WI38 (cell line): ENCODE data around the gene RBP5.
A peak's percentile ranks its signal among the peaks of the same experiment; 100 is the strongest.

Experiments
- H3K4me3 ChIP-seq: 2 replicates; pipeline ENCODE4 v1.5.1; 2011; ENCODE audit warnings: low read depth, mild to moderate bottlenecking, control low read depth, low read length
- TF ChIP-seq, protein P1 (sequence below): IDR thresholded peaks from 2 replicates; pipeline ENCODE4 v1.5.1; 2012; ENCODE audit warnings: low read depth, mild to moderate bottlenecking, control low read depth, low read length

Gene RBP5

DNA sequence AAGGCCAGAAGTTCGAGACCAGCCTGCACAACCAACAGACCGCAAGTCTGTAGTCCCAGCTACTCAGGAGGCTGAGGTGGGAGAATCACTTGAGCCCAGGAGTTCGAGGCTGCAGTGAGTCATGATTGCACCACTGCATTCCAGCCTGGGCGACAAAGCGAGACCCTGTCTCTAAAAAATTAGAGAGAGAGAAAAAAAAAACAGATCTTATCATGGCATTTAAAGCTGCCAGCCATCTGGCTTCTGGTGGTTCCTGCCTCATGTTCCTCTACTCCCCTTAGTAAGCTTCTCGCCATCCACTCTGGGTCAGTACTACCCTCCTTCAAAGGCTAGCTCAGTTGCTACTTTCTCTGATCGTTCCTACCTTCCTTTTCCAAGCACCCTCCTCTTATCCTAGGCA is 17.5 kb upstream of the RBP5 start:
- TF ChIP-seq, protein P1, sequence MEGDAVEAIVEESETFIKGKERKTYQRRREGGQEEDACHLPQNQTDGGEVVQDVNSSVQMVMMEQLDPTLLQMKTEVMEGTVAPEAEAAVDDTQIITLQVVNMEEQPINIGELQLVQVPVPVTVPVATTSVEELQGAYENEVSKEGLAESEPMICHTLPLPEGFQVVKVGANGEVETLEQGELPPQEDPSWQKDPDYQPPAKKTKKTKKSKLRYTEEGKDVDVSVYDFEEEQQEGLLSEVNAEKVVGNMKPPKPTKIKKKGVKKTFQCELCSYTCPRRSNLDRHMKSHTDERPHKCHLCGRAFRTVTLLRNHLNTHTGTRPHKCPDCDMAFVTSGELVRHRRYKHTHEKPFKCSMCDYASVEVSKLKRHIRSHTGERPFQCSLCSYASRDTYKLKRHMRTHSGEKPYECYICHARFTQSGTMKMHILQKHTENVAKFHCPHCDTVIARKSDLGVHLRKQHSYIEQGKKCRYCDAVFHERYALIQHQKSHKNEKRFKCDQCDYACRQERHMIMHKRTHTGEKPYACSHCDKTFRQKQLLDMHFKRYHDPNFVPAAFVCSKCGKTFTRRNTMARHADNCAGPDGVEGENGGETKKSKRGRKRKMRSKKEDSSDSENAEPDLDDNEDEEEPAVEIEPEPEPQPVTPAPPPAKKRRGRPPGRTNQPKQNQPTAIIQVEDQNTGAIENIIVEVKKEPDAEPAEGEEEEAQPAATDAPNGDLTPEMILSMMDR = no peak
- H3K4me3 ChIP-seq = no peak overlapping the region

DNA sequence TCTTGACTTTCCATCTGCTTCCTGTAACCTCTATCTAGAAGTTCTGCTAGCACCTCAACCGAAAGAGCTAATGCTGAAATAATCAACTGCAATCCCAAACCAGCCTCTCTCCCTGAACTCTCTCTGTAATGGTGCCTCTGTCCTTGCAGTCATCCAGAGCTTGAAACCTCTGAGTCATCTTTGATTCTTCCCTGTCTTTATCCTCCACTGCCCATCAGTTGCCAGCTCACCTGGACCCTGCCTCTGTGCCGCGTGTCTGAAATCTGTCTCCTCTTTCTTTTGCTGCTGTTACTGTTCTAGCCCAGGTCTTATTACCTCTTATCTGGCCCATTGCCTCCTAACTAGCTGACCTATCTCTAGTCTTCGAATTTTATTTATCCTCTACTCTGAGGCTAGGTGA is 17.0 kb upstream of the RBP5 start:
- no peak overlapping the region for H3K4me3 ChIP-seq
- TF ChIP-seq, protein P1 = no peak

DNA sequence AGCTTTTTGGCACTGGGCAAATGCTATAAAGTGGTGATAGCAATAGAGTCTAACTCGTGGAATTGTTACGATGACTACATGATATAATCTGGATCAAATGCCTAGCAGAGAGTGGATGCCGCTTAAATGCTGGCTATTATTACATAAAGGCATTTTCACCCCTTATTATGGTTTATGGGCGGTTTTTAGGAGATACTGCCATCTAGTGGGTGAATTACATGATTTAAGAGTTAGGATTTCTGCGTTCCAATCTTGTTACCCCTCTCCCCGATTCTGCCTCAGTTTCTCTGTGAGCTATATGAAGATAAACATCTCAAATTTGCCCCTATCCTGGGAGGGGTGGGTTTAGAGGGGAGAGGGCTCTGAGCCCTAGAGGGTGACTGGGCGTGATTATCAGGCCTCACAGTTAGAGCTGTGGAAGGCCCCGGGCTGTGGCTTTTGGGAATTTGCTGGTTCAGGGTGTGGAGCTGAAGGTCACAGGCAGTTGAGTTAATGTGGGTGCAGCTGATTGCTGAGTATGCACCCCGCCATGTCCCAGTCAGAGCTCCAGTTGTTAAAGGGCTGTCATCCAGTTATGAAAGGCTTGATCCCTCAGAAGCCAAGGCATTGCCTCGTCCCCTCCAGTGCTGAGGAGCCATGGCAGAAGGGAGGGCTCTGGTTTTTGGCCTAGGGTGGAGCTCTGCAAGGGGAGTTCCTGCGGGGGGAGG is 15.9 kb upstream of the RBP5 start:
- H3K4me3 ChIP-seq = no peak overlapping the region
- TF ChIP-seq, protein P1 = peak; percentile 12

DNA sequence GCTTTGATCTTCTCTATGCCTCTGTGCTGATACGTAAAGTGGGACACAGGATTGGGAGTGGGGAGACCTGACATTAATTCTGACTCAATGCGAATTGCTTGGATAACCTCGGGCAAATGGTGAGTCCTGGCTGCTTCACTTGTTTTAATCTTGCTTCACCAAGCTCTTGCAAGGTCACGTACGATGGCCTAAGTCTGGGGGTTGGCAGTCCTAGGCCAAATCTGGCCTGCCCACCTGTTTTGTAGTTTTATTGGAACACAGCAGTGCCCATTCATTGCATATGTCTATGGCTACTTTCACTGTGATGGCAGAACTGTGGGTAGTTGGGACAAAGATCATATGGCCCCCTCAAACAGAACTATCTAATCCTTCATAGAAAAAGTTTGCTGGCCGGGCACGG is 14.9 kb upstream of the RBP5 start:
- H3K4me3 ChIP-seq = no peak overlapping the region
- TF ChIP-seq, protein P1 = no peak

DNA sequence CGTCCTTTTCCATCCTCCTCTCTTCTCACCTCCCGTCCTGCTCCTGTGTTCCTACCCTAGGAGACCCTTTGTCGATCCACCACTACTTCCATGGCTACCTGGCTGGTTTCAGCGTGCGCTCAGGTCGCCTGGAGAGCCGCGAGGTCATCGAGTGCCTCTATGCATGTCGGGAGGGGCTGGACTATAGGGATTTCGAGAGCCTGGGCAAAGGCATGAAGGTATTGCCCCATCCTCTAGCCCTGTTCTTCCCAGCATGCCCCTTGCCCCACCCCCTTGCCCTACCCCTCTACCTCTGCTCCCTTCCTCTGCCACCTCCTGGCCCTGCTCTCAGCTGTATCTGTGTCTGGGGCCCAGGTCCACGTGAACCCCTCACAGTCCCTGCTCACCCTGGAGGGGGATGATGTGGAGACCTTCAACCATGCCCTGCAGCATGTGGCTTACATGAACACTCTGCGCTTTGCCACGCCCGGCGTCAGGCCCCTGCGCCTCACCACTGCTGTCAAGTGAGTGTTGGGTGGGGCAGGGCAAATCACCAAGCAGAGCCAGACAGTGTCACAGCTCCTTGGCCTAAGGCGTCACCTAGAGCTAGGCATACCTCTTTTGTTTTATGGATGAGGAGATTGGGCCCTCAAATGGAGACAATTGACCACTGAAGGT is 14.2 kb upstream of the RBP5 start:
- TF ChIP-seq, protein P1 = no peak
- no peak overlapping the region for H3K4me3 ChIP-seq

DNA sequence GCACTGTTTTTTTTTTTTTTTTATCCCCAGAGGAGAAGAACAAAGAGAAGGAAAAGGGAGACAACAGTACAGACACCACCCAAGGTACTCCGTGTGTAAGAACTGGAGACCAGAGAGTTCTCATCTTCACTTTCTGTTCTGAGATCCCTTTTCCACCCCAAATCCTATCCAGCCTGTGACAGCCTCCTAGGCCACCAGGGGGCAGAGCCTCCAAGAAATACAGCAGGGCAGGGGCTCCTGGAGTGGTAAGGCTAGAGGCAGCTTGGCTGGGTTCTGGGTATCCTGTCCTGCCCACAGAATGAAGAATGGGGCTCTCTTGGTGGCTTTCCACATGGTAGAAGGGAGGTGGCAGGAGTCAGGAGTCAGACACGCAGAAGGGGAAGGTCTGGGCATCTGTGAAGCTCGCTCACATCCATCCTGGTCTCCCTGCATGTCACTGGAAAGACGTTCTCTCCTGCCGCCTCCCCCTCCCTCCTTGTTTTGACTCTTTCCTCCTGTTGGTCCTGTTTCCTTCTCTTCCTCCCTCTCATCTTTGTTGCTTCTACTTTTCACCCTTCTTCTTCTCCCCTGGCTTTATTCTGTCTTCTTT is 13.5 kb upstream of the RBP5 start:
- TF ChIP-seq, protein P1 = peak; percentile 89
- H3K4me3 ChIP-seq = no peak overlapping the region
